ENCODE data around the gene SFT2D3.

The SFT2D3 gene

GRCh38 chr2:127712999-127713398 lies 11.7 kb downstream of the SFT2D3 start:
- no peak for TF ChIP-seq CTCF (IDR thresholded peaks at IDR 0.05)
- no peak for TF ChIP-seq ZFX (IDR thresholded peaks at IDR 0.05; ENCODE audit: borderline replicate concordance)
- no peak overlapping the region for H3K27ac ChIP-seq

GRCh38 chr2:127713562-127713961 lies 12.3 kb downstream of the SFT2D3 start:
- H3K27ac ChIP-seq = no peak overlapping the region
- TF ChIP-seq ZFX (IDR thresholded peaks at IDR 0.05; ENCODE audit: borderline replicate concordance) (no peak), CTCF (IDR thresholded peaks at IDR 0.05) (no peak)

DNA sequence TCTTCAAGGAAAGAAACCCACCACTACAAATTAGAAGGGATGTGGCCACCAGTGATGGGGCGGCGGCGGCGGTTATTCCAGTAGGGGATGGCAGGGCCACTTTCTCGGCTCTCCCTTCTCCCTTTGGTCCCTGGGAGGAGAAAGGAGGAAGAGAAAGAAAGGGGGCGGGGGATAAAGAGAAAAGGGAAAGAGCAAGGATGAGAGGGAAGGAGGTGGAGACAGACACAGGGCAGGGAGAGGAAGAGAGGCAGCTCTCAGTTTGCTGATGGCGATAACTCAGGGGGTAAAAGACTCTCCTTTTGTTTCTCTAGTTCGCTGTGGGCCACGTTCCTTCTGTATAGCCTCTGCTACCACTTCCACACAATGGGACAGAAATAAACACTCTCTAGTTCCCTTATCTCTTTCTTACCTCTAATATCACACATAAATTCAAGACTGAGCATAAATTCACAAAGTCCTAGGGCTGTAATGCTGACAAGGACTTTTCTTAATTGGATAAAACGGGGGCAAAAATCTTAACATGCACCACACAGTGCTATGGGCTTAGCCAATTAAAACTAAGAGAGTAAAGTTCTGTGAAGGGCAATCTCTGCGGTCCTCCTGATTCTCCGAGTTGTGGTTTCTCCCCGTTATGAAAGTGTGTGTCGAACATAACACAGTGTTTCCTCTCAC lies 14.6 kb downstream of the SFT2D3 start:
- no peak for TF ChIP-seq ZFX (IDR thresholded peaks at IDR 0.05; ENCODE audit: borderline replicate concordance)
- no peak for TF ChIP-seq CTCF (IDR thresholded peaks at IDR 0.05)
- no peak overlapping the region for H3K27ac ChIP-seq

GRCh38 chr2:127718271-127718670 lies 17.0 kb downstream of the SFT2D3 start:
- no peak overlapping the region for H3K27ac ChIP-seq
- TF ChIP-seq CTCF (IDR thresholded peaks at IDR 0.05) = no peak

DNA sequence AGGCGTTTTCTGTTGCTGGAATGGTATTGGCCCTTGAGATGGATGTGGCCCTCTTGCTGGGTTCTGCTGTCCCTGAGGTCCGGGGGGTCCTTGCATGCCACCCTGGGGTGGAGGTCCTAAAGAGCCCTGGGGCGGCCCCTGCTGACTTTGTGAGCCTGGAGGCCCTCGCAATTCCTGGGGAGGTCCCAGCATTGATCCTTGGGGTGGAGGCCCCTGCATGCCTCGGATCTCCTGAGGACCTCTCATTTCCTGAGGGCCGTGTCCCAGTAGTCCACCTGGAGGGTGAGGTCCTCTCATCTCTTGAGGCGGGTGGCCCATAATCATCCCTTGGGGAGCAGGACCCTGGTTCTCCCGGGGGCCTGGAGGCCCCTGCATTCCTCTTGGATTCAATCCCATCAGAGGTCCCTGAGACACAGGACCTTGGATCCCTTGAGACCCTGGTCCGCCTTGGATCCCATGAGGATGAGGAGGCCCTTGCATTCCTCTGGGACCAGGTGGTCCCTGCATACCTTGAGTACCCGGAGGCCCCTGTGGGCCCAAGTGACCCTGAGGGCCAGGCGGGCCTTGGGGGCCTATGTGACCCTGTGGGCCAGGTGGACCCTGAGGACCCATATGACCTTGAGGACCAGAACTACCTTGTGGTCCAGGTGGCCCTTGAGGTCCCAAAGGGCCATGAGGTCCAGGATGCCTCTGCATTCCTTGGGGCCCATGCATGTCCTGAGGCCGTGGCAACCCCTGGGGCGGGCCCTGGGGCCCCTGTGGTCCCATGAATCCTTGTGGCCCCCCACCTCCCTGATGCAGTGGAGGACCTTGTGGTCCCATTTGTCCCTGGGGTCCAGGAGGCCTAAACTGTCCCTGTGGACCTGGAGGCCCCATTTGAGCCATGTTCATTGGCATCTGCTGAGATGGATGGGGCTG lies 18.3 kb downstream of the SFT2D3 start:
- TF ChIP-seq CTCF (IDR thresholded peaks at IDR 0.05) = no peak
- no peak for TF ChIP-seq ZFX (IDR thresholded peaks at IDR 0.05; ENCODE audit: borderline replicate concordance)
- no peak overlapping the region for H3K27ac ChIP-seq

- no peak for TF ChIP-seq ZFX (IDR thresholded peaks at IDR 0.05; ENCODE audit: borderline replicate concordance)
- no peak for TF ChIP-seq CTCF (IDR thresholded peaks at IDR 0.05)
- H3K27ac ChIP-seq = no peak overlapping the region
These were observed 20.1 kb downstream of the SFT2D3 start for GRCh38 chr2:127721311-127721977.

All from 22Rv1 (cell line).